Activated naive CD8-positive, alpha-beta T cell treated with anti-CD3 and anti-CD28 coated beads, Interleukin-2, amount 10 ng/mL, durations not matched to agents 7 days and 5 days (primary cell): ENCODE data around the gene FER. TPM values are rescaled to one million over a fixed set of nuclear protein-coding genes. Genes with fewer than 3 reads are reported as not detected.
"Not testable (repeated sequence)": the region's sequence is repeated elsewhere in the genome, so short reads cannot be mapped to it uniquely, and the experiment has no call there.

Source experiments
- ATAC-seq: fragments of 150-1000 bp; cut with Tn5 transposase; one replicate; pipeline ENCODE4 v1.10.0; 2021; ENCODE audit warnings: low read depth, moderate library complexity
- POLR2A ChIA-PET: fragments of 350-600 bp; sonication (Branson Sonifier 250); formaldehyde crosslinking; loops from one replicate; lab custom pipeline; 2021; ENCODE audit warnings: antibody characterized with exemption; lab: Charles Lee
- DNase-seq: peaks from one replicate; pipeline ENCODE4 v3.0.0; 2021
- H3K27ac Mint-ChIP-seq: one replicate; pipeline ENCODE4 v1.8.0; 2022; ENCODE audit warnings: mild to moderate bottlenecking, mixed read lengths
- H3K27me3 Mint-ChIP-seq: one replicate; pipeline ENCODE4 v1.8.0; 2022; ENCODE audit warnings: mild to moderate bottlenecking, moderate library complexity, mixed read lengths
- H3K36me3 Mint-ChIP-seq: one replicate; pipeline ENCODE4 v1.8.0; 2021; ENCODE audit warnings: mild to moderate bottlenecking, mixed read lengths
- H3K4me1 Mint-ChIP-seq: one replicate; pipeline ENCODE4 v1.8.0; 2021; ENCODE audit warnings: mixed read lengths
- H3K4me3 Mint-ChIP-seq: one replicate; pipeline ENCODE4 v1.8.0; 2022; ENCODE audit warnings: mild to moderate bottlenecking, moderate library complexity, mixed read lengths
- H3K9me3 Mint-ChIP-seq: one replicate; pipeline ENCODE4 v1.8.0; 2021; ENCODE audit warnings: mixed read lengths
- total RNA-seq, 2 experiments: library from RNA; stranded (reverse); gene quantifications; one replicate each; pipeline ENCODE4 v1.2.3, GENCODE V29; 2021

Gene FER
- total RNA-seq, 2 experiments from 2014 or later = 10.8 to 13.5 TPM

GRCh38 chr5:108822211-108822947 is 74.7 kb downstream of the FER start:
- DNase-seq (no peak), ATAC-seq (no peak)
- Mint-ChIP-seq H3K36me3 (no peaks in the 10 kb centered on the region), H3K27ac (no peak overlapping the region), H3K4me3 (no peak overlapping the region), H3K9me3 (peaks cover 1% of the 10 kb centered on the region), H3K4me1 (peaks cover 2% of the 10 kb centered on the region), H3K27me3 (peaks cover 2% of the 10 kb centered on the region)
- POLR2A ChIA-PET = no interaction called here

GRCh38 chr5:108827131-108827530 is 79.4 kb downstream of the FER start:
- Mint-ChIP-seq H3K4me3 (no peak overlapping the region), H3K36me3 (no peaks in the 10 kb centered on the region), H3K27ac (no peak overlapping the region), H3K9me3 (peaks cover 1% of the 10 kb centered on the region), H3K27me3 (peaks cover 2% of the 10 kb centered on the region), H3K4me1 (no peaks in the 10 kb centered on the region)
- ATAC-seq = no peak
- POLR2A ChIA-PET = no interaction called here
- no peak for DNase-seq

GRCh38 chr5:108830705-108831276 is 83.1 kb downstream of the FER start:
- Mint-ChIP-seq H3K4me3 (no peak overlapping the region), H3K27me3 (peaks cover 2% of the 10 kb centered on the region), H3K9me3 (no peaks in the 10 kb centered on the region), H3K4me1 (no peaks in the 10 kb centered on the region), H3K36me3 (no peaks in the 10 kb centered on the region), H3K27ac (no peak overlapping the region)
- POLR2A ChIA-PET = no interaction called here
- no peak for DNase-seq
- no peak for ATAC-seq

- ATAC-seq (no peak), DNase-seq (no peak)
- no peak overlapping the region for H3K27ac Mint-ChIP-seq
- POLR2A ChIA-PET = no interaction called here
- no peaks in the 10 kb centered on the region for H3K4me1 Mint-ChIP-seq
- H3K36me3 Mint-ChIP-seq = peaks cover 4% of the 10 kb centered on the region
- peaks cover 2% of the 10 kb centered on the region for H3K9me3 Mint-ChIP-seq
- H3K4me3 Mint-ChIP-seq = no peak overlapping the region
- no peaks in the 10 kb centered on the region for H3K27me3 Mint-ChIP-seq
Measured at GRCh38 chr5:108836492-108836891, 88.8 kb downstream of the FER start.

- POLR2A ChIA-PET, H3K9me3 Mint-ChIP-seq, ATAC-seq, H3K27me3 Mint-ChIP-seq, H3K27ac Mint-ChIP-seq, H3K4me1 Mint-ChIP-seq, DNase-seq, H3K4me3 Mint-ChIP-seq, H3K36me3 Mint-ChIP-seq: not testable (repeated sequence)
Measured at GRCh38 chr5:108842260-108842941, 94.7 kb downstream of the FER start.

- H3K4me3 Mint-ChIP-seq, H3K9me3 Mint-ChIP-seq, ATAC-seq, H3K36me3 Mint-ChIP-seq, H3K4me1 Mint-ChIP-seq, DNase-seq, H3K27me3 Mint-ChIP-seq, POLR2A ChIA-PET, H3K27ac Mint-ChIP-seq: not testable (repeated sequence)
Measured at GRCh38 chr5:108851129-108851528, 103.4 kb downstream of the FER start.

- H3K27me3 Mint-ChIP-seq = no peaks in the 10 kb centered on the region
- DNase-seq = no peak
- no peak overlapping the region for H3K27ac Mint-ChIP-seq
- POLR2A ChIA-PET = no interaction called here
- H3K9me3 Mint-ChIP-seq = peaks cover 3% of the 10 kb centered on the region
- H3K36me3 Mint-ChIP-seq = peaks cover 2% of the 10 kb centered on the region
- no peak overlapping the region for H3K4me3 Mint-ChIP-seq
- no peak for ATAC-seq
- no peaks in the 10 kb centered on the region for H3K4me1 Mint-ChIP-seq
Measured at GRCh38 chr5:108857905-108858304, 110.2 kb downstream of the FER start.

GRCh38 chr5:108858959-108859358 is 111.3 kb downstream of the FER start:
- POLR2A ChIA-PET = no interaction called here
- Mint-ChIP-seq H3K36me3 (peaks cover 2% of the 10 kb centered on the region), H3K4me1 (no peaks in the 10 kb centered on the region), H3K9me3 (no peaks in the 10 kb centered on the region), H3K4me3 (no peak overlapping the region), H3K27me3 (no peaks in the 10 kb centered on the region), H3K27ac (no peak overlapping the region)
- DNase-seq = no peak
- no peak for ATAC-seq

GRCh38 chr5:108862211-108862610 is 114.5 kb downstream of the FER start:
- Mint-ChIP-seq H3K9me3 (peaks cover 2% of the 10 kb centered on the region), H3K27me3 (no peaks in the 10 kb centered on the region), H3K4me1 (no peaks in the 10 kb centered on the region), H3K36me3 (peaks cover 3% of the 10 kb centered on the region), H3K27ac (no peak overlapping the region), H3K4me3 (no peak overlapping the region)
- DNase-seq (no peak), ATAC-seq (no peak)
- POLR2A ChIA-PET = no interaction called here

GRCh38 chr5:108866097-108866496 is 118.4 kb downstream of the FER start:
- H3K9me3 Mint-ChIP-seq, ATAC-seq, POLR2A ChIA-PET, H3K27ac Mint-ChIP-seq, H3K4me1 Mint-ChIP-seq, H3K36me3 Mint-ChIP-seq, DNase-seq, H3K27me3 Mint-ChIP-seq, H3K4me3 Mint-ChIP-seq: not testable (repeated sequence)

GRCh38 chr5:108867656-108868055 is 120.0 kb downstream of the FER start:
- no peak for ATAC-seq
- Mint-ChIP-seq H3K4me3 (no peak overlapping the region), H3K27ac (no peak overlapping the region), H3K4me1 (no peaks in the 10 kb centered on the region), H3K9me3 (peaks cover 2% of the 10 kb centered on the region), H3K27me3 (no peaks in the 10 kb centered on the region), H3K36me3 (peaks cover 4% of the 10 kb centered on the region)
- no peak for DNase-seq
- POLR2A ChIA-PET = no interaction called here

- POLR2A ChIA-PET = no interaction called here
- Mint-ChIP-seq H3K27ac (no peak overlapping the region), H3K4me3 (no peak overlapping the region), H3K9me3 (peaks cover 2% of the 10 kb centered on the region), H3K36me3 (peaks cover 4% of the 10 kb centered on the region), H3K27me3 (no peaks in the 10 kb centered on the region), H3K4me1 (no peaks in the 10 kb centered on the region)
- ATAC-seq (no peak), DNase-seq (no peak)
Measured at GRCh38 chr5:108869066-108869465, 121.4 kb downstream of the FER start.

- no peak overlapping the region for H3K4me3 Mint-ChIP-seq
- no peaks in the 10 kb centered on the region for H3K27me3 Mint-ChIP-seq
- no peak for DNase-seq
- ATAC-seq = no peak
- H3K36me3 Mint-ChIP-seq = peaks cover 3% of the 10 kb centered on the region
- peaks cover 2% of the 10 kb centered on the region for H3K9me3 Mint-ChIP-seq
- no peak overlapping the region for H3K27ac Mint-ChIP-seq
- no peaks in the 10 kb centered on the region for H3K4me1 Mint-ChIP-seq
- POLR2A ChIA-PET = interaction anchor here (0.6 kb wide), 1 partner anchor 500 kb away, joined by 4 read pairs; no protein-coding TSS in a partner anchor
Measured at GRCh38 chr5:108876451-108876850, 128.8 kb downstream of the FER start.

- no peak for ATAC-seq
- Mint-ChIP-seq H3K36me3 (peaks cover 3% of the 10 kb centered on the region), H3K4me1 (no peaks in the 10 kb centered on the region), H3K27ac (no peak overlapping the region), H3K27me3 (no peaks in the 10 kb centered on the region), H3K4me3 (no peak overlapping the region), H3K9me3 (peaks cover 2% of the 10 kb centered on the region)
- POLR2A ChIA-PET = no interaction called here
- DNase-seq = no peak
Measured at GRCh38 chr5:108878756-108879155, 131.1 kb downstream of the FER start.
